Measurements from ENCODE around the gene RAB27A.

DNA sequence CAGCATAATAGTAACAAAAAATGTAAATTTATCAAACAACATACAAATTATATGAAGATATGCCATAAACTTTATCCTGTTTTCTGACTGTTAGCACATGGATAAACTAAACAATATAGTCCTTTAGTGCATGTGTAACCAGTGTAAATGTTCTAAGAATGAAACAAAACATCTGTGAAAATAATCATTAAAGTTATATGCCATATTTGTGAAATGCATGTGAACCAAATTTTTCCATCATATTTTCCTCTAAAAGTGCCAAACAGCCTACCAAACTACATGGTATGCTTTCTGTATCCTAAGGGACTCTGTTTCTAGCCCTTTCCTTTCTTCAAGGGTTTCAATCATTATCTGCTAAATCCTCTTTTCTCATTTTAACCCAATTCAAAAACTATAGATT lies 69.0 kb downstream of the RAB27A start:
- TF ChIP-seq SNAPC2 (CRISPR knock-in tag; IDR thresholded peaks at IDR 0.05) (no peak), MED1 (CRISPR knock-in tag; IDR thresholded peaks at IDR 0.05) (no peak)
